T-helper 1 cell (primary cell): ENCODE data around the gene CXCL10.
"Not testable (repeated sequence)": the region's sequence is repeated elsewhere in the genome, so short reads cannot be mapped to it uniquely, and the experiment has no call there.

Experiments
- DNase-seq, 5 donors: peaks; one replicate each; pipeline ENCODE4 v3.0.0-alpha.2; 2012 to 2020

The CXCL10 gene

DNA sequence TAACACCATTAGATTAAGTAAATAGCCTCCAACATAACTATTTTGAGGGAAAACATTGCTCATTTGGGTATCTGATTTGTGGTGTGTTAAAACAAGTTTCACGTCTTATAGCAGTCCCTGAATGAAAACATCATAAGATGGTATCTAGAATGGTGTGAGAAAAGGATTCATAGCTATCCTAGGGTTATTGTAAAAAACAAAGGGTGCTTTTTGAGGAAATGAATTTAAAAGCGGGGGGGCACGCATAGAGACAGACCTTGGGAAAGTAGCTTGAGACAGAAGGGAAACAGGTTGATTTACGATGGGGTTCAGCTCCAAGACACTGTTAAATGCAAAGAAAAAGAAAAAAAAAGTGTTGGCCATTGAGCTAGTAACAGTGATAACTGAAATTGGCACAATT, 768 bp upstream of the CXCL10 start:
- peak in 1 of 5 donors; percentile 35 for DNase-seq

DNA sequence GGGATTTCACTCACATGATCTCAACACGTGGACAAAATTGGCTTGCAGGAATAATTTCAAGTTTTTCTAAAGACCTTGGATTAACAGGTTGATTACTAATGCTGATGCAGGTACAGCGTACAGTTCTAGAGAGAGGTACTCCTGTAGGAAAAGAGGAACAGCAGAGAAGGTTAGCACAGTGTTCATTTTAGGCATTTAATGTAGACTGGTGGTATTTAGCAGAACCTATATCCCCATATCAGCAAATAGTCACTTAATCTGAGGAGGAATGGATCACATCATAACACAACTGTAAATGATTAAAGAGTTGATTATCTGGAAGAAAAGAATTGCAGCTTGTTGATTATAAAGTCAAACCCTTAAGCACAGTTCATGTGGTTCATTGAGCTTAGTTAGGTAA, 620 bp downstream of the CXCL10 start:
- no peak for DNase-seq

DNA sequence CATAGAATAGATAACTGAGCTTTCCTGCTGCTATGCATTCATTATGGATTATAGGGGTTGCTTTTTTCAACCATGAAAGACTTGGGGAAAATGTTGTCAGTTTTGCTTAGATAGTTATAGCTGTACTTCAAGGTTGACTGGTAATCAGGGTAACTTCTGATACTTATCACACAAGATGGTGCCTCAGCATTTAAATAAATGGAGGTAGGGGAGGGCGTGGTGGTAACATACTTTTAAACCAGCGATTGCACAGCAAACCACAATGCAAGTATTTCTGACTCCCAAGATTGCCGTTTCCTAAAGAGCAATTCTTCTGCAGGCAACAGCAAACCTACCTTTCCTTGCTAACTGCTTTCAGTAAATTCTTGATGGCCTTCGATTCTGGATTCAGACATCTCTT, 1.3 kb downstream of the CXCL10 start:
- DNase-seq, result no peak

DNA sequence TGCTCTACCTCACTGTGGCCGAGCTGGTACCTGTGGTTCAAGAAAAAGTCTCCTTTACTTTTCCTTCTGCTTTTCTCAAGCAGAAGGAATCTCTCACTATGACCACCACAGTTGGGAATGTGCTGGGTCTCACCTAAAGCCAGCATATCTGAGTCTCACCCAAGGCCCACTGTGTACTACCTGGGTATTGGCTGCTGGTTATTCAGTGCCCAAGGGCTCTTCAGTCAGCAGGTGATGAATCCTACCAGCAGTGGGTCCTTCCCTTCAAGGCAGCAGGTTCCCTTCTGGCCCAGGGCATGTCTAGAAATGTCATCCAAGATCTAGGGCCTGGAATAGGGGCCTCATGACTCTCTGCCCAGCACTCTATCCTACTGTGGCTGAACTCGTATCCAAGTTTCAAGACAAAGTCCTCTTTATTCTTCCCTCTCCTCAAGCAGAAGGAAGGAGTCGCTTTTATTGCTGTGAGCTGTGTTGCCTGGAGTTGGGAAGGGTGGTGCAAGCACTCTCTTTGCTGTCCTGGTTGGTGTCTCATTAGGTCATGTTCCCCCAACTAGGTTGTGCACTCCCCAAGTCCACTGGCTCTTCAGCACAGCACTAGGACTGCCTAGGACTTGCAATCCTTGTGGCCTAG, 6.1 kb downstream of the CXCL10 start:
- DNase-seq, result no peak

DNA sequence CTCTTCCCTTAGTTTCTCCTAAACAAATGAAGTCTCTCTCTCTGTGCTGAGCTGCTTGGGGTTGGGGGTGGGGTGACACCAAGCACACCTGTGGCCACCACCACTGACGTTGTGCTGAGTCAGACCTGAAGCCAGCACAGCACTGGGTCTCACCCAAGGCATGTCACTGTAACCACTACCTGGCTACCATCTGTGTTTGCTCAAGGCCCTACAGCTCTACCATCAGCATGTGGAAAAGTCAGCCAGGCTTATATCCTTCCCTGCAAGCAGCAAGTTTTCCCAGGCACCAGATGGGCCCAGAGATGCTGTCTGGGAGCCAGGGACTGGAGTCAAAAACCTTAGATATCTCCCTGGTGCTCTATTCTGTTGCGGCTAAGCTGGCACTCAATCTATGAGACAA, 6.9 kb downstream of the CXCL10 start:
- peak in 1 of 5 donors; percentile 65 for DNase-seq

DNA sequence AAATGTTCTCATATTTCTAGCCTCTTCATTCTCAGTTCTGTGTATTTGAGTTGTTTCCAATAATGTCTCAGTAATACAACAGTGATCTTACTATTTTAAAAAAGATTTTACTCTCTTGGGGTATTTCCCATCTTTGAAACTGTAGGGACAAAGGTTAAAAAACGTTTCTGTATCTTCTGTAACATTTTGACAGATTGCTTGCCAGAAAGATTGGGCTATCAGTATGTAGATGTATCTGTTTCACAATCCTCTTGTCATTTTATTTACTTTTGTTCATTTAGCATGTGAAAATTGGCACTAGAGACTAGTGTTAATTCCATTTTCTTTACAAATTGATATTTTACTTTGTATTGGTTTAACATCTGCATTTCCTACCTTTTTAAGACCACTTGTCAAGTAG, 9.8 kb downstream of the CXCL10 start:
- DNase-seq, result no peak

DNA sequence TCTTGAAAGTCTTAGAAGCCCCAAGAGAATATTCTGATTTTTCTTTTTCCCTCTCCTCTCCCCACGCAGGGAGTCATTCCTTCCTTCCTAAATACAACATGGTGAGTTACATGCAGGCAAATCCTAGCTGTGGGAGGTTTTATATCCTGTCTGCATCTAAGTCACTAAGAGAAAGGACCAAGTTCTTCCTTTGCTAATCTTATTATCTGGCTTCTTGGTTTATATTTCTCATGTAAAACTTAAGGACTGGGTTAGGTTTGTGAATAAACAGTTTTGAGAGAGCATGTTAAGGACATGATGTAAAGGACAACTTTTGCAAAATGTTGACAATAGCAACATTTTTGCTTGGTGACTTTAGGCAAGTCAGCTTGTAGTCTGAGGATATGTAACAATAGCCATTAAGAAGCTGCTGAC, 10.9 kb downstream of the CXCL10 start:
- DNase-seq, result no peak

DNA sequence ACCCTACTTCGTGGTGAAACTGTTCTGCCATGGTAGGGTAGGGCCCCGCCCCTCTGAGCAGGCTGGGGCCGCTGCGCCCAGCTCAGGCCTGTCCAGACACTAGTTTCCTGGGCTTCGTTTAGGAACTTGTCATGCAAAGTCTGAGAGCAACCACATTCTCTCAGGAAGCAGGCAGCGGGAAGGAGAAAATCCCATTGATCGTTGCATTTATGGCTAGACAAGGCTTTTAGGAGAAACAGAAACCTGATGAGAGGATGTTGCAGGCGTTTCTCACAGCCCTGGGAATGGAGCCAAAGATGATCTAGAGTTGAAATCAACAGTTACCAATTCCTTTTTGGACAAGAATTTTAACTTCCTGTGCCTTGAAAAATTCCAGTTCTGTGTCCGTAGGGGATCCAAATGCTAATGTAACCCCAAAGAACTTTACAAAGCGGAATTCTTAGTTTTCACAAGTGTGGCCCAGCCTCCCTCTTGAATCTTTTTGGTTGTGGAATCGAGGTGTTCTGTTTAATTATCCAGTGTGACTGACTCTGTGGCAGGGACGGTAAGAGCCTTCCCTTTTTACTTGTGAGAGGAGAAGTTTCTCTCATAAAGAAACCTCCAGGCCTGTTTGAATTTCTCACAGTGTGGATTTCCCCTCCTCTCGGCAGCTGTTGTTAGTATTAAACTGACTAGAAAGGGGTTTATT, 11.5 kb downstream of the CXCL10 start:
- DNase-seq, result no peak

DNA sequence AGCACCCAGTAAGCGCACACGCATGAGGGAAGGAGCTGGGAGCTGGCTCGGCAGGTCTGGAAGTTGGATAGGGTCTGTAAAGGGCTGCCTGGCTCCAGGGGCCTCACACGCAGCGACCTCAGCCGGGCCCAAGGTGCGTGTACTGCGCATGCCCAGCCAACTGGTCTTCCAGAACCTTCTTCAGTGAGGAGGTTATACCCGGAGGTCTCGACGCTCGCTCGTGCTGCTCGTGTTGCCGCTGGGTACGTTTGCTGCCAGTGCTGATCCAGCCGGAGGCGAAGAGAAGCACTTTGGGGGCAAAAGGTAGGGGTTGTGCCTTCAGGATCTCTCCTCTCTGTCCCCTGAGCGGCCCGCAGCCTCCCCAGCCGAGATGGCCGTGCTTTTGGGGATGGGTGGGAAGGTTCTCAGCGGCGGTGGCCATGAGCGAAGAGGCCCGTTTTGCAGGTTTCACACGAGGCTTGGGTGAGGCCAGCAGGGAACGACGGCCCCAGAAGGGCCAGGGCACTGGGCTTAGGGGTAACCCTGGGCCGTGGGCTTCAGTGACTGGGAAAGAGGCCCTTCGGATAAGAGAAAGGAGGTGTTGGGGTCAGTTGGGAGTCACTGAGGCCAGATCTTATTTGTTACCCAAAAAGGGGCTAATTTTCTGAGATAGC, 12.2 kb downstream of the CXCL10 start:
- DNase-seq, result no peak

DNA sequence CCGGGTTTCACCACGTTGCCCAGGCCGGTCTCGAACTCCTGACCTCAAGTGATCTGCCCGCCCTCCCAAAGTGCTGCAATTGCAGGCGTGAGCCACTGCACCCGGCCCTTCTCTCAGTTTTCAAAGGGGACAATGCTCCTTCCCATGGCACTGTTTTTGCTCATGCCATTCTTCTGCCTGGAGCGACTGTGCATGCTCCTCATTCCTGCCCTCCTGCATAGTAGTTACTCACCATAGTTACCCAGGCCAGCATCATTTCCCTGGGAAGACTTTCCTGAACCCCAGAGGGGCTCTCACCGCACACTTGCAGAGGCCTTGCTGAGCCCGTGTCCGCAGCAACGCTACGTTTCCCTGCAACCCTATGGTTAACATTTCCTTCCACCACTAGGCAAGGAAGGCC, 12.7 kb downstream of the CXCL10 start:
- no peak for DNase-seq

DNA sequence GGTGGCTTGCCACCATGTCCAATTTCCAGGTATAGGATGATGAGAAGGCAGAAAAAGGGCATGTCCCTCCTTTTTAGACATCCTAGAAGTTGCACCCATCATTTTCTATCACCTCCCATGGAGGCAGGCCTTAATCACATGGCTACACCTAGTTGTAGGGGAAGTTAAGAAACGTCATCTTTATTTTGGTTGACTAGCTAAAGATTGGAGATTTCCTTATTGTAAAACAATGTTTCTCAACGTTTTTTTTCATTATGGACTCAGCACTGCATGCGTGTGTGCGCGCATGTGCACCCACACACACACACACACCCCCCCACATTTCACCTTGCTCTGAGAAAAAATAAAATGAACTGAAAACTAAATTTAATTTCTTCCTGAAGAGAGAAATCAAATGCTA, 14.0 kb downstream of the CXCL10 start:
- no peak for DNase-seq

DNA sequence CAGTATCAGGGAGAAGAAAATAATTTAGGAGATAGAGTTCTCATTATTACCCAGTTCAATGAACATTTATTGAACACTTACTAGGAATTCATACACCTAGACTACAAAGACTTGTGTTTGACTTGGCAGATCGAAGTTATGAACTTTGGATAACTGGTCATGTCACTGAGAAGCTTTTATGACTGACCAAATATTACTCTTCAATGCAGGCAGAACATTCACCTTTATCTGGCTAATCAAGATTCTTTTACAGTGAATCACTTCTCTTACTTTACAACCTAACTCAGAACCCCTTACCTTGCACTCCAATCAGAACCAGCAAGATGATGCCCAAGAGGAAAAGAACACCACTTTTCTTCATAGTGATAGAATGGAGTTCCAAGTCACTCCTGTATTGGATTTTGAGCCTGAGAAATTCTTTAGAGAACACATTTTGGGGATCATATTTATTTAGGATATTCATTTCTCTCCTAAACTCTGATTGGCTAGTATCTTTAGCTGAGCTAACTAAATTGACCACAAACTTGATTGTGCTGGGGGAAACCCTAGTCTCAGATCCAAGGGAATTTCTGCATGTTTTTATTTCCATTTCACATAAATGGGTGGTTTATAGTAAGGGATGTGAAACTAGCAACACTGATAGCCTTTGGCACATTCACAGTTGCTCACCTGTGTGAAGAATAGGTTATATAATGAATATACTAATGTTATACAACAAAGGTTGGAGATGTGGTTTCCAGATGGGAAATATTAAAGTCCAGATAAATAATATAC, 16.0 kb downstream of the CXCL10 start, which contains the start of gene CXCL9:
Gene CXCL9, minus strand, starts transcription at position 421 of the 774 bp plus-strand sequence. Its CDS starts 60 bp downstream, at position 361.
- DNase-seq, result no peak

DNA sequence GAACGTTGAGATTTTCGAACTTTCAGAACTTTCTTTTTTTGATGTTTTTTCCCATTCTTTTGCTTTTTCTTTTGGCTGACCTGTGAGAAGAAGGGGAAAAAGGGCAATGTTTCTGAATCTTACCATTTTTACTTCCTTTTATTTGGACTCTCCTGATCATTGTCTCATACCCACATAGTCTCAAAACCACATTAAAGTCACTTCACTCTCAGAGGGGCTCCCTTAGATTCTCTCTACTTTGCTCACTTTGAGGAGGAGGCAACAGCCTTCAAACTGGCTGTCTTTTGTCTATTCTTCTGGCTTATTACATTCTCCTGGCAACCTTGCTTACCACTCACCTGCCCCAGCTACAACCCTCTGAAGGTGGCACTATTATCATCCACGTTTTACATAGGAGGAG, 19.7 kb downstream of the CXCL10 start:
- DNase-seq, result no peak

DNA sequence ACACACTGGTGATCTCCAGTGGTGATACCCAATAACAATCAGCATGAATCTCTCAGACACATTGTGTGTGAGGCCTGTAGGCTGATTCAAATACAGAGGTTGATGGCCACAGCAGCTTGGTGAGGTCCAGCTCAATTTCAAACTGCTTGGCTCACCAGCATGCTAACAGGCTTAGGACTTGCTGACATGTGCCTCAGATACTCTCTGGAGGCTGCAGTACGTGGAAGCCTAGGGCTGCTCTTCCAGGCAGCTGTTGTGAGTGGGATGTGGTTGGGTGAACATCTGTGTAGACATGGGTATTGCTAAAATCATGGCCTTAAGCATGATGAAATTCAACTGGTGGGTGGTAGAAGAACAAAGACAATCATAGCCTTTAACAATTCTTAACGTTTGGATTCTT, 20.3 kb downstream of the CXCL10 start:
- DNase-seq, result no peak

DNA sequence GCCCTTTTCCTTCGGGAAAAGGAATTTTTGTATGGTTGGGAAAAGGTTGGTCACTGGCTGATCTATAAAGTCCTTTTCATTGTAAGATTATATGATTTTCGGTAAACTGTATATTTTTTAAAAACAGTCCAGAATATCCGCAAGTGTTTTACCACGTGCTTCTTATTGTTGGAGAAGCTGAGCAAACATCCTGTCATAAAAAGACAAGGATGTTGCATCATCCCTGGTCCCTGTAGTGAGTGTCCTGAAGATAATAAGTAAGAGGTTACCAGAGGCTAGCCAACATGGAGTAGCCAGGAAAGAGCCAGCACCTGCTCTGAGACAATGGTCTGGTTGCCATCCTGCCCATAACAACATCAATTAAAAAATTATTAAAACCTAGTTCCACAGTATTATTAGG, 21.1 kb downstream of the CXCL10 start:
- DNase-seq, result peak in 1 of 5 donors; percentile 41

DNA sequence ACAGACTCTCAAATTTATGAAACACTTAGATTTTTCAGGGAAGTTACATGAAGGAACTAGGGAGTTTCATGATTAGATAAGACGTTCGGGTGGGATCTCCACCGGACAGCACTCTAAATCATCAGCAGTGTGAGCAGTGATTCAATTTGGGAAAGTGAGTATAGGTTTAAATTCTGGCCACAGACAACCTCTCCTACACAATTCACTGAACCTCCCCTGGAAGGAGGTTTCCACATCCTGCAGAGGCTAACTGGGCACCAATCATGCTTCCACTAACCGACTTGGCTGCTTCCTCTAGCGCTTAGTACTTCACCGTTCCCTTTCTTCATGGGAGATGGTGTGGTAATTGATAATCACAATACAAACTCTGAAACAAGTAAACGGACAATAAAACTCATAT, 21.6 kb downstream of the CXCL10 start:
- DNase-seq, result no peak

DNA sequence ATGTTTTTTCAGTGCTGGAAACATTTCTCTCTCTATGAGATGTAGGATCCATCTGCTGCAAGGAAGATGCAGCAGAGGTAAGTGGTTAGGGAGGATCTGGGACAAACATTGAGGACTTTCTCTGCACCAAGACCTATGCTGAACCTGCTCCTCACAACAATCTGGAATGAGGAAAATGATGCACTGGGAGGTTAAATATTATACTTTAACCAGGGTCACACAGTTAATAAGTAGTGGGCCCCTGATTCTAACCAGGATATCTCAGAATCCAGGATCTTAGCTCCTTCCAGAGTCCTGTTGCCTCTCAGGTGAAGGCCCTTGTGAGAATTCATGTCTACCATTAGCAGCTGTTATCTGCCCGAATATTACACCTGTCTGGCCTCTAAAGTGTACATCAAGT, 23.0 kb downstream of the CXCL10 start:
- no peak for DNase-seq

DNA sequence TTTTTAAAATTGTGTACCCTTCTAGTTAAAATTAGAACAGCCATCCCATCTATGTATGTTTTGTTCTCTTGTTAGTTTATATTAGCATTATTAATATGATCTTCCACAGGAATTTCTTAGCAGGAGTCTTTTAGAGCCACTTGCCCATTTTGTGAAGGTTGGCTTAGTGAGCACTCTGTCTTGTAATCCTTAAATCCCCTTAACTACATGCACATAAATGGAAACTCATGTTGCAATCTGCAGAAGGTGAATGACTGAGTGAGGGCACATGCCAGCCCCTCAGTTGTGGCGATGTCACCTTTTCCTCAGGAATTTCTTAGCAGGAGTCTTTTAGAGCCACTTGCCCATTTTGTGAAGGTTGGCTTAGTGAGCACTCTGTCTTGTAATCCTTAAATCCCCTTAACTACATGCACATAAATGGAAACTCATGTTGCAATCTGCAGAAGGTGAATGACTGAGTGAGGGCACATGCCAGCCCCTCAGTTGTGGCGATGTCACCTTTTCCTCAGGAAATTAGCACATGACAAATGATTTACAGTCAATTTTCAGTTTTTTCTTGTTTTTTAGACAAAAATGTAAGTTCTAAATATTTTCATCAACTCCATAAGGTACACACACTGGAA, 24.7 kb downstream of the CXCL10 start:
- DNase-seq, result not testable (repeated sequence)

DNA sequence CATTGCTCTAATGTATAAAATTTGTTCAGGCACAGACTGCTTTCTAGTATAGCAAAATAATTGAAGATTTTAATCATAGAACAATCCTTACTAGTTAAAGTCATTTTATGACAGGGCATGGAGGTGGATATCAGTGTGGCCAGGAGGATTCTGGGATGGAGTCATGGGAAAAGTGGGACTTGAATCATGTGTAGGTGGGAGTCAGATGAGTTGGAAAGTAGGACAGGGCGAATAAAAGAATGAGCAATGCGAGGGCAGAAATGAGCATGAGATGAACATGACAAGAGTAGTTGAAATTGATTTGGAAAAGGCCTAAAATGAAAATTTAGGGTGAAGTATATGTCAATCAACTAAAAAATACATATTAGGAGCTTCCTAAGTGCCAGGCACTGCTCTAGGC, 25.4 kb downstream of the CXCL10 start:
- DNase-seq, result no peak

DNA sequence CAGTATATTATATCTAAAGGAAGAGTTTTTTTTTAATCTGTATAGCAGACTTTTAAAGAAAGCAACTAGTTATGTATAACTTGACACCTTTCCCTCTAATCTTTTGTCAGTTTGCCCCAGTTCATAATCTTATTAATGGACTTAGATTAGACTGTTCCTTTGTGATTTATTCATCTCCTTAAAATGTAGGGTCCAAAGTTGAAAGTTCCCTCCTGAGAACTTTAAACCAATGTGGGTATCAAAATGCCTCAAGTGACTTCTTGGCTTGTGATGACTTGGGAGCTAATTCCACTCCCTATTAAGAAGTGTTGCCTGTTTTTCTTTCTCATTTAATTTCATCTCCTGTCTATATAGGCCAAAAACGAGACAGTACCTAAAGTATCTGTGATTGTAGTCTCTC, 26.2 kb downstream of the CXCL10 start:
- DNase-seq, result no peak

DNA sequence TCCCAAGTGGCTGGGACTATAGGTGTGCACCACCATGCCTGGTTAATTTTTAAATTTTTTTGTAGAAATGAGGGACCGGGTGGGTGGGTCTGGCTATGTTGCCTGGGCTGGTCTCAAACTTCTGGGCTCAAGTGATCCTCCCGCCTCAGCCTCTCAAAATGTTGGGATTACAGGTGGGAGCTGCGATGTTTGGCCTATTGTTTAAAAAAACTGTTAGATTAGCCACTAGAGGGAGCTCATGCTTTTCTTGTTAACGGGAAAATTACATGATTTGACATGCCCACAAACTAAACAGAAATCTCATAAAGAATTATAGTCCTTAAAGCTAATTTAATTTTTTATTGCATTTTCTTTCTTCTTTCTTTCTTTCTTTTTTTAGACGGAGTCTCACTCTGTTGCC, 27.6 kb downstream of the CXCL10 start:
- DNase-seq, result peak in 1 of 5 donors; percentile 52

DNA sequence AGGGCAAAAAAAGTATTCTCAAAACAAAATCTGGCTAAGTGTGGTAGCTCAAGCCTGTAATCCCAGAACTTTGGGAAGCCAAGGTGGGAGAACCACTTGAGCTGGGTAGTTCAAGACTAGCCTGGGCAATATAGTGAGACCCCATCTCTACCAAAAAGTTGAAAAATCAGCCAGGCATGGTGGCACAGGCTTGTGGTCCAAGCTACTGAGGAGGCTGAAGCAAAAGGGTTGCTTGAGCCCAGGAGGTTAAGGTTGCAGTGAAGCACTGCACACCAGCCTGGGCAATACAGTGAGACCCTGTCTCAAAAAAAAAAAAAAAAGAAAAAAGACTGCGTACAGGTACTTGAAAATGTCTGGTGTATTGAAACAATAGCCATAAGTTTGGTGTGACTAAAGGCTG, 30.8 kb downstream of the CXCL10 start:
- DNase-seq, result no peak
